B cell (primary cell): ENCODE measurements around the gene HGFAC. TPM values are rescaled to one million over a fixed set of nuclear protein-coding genes. Genes with fewer than 3 reads are reported as not detected.

ENCODE experiments used
- ATAC-seq: fragments of 200-7000 bp; cut with Tn5 transposase; one replicate; pipeline ENCODE4 v1.10.0; 2021; ENCODE audit warnings: low read depth, mild to moderate bottlenecking, moderate number of reproducible peaks, moderate library complexity
- CTCF ChIA-PET: fragments of 350-600 bp; sonication (Branson Sonifier 250); formaldehyde crosslinking; loops from one replicate; lab custom pipeline; 2021; ENCODE audit warnings: antibody characterized with exemption, inconsistent platforms; lab: Charles Lee
- POLR2A ChIA-PET: fragments of 350-600 bp; sonication (Branson Sonifier 250); formaldehyde crosslinking; loops from one replicate; lab custom pipeline; 2021; ENCODE audit warnings: antibody characterized with exemption; lab: Charles Lee
- DNase-seq: peaks from one replicate; pipeline ENCODE4 v3.0.0; 2013
- H2AFZ ChIP-seq: 2 replicates; pipeline ENCODE4 v1.6.1; 2012; ENCODE audit warnings: mild to moderate bottlenecking, low read depth, low read length; ENCODE audit not compliant: insufficient read depth, poor library complexity, severe bottlenecking
- H3K27ac ChIP-seq, 2 donors: 1 replicate in 1 of 2; 2 replicates in 1 of 2; pipeline ENCODE4 v1.5.1; 2012 to 2013; ENCODE audit warnings: low read length in 2 of 2, mild to moderate bottlenecking in 2 of 2, moderate library complexity in 1 of 2
- H3K27me3 ChIP-seq, 4 experiments: fragments of 200-600 bp in 1 of 4; sonication (generic) in 1 of 4; replicated peaks in 1 of 4; 1 replicate in 2 of 4; 2 replicates in 2 of 4; pipeline versions ENCODE4 v1.6.1 to v1.7.0; 2013 to 2016; ENCODE audit warnings: low read length in 3 of 4, mild to moderate bottlenecking in 2 of 4, mixed read lengths in 1 of 4, moderate library complexity in 1 of 4; ENCODE audit not compliant: insufficient read depth in 4 of 4, control insufficient read depth in 3 of 4; ENCODE audit errors: control extremely low read depth in 1 of 4
- H3K36me3 ChIP-seq, 2 experiments: replicated peaks in 1 of 2; 1 replicate in 1 of 2; 2 replicates in 1 of 2; pipeline versions ENCODE4 v1.6.1 to v1.7.1; 2013; ENCODE audit warnings: low read length in 1 of 2; ENCODE audit not compliant: insufficient read depth in 2 of 2, control insufficient read depth in 1 of 2; ENCODE audit errors: control extremely low read depth in 1 of 2, extremely low read depth in 1 of 2
- H3K4me1 ChIP-seq, 2 donors: fragments of 200-600 bp in 1 of 2; sonication (generic) in 1 of 2; 1 replicate in 1 of 2; 2 replicates in 1 of 2; pipeline versions ENCODE4 v1.5.1 to v1.6.1; 2013 to 2017; ENCODE audit warnings: low read length in 2 of 2; ENCODE audit not compliant: control insufficient read depth in 2 of 2, insufficient read depth in 2 of 2
- H3K4me2 ChIP-seq: replicated peaks from 2 replicates; pipeline ENCODE3; 2012; ENCODE audit warnings: mild to moderate bottlenecking, low read depth, low read length; ENCODE audit not compliant: poor library complexity, severe bottlenecking
- H3K4me3 ChIP-seq, 5 experiments: fragments of 200-600 bp in 1 of 5; sonication (generic) in 1 of 5; 1 replicate in 3 of 5; 2 replicates in 2 of 5; pipeline versions ENCODE4 v1.5.1 to v1.7.0; 2011 to 2016; ENCODE audit warnings: low read length in 4 of 5, mild to moderate bottlenecking in 4 of 5, low read depth in 2 of 5, control low read depth in 1 of 5, moderate library complexity in 1 of 5; ENCODE audit not compliant: insufficient read depth in 1 of 5; ENCODE audit errors: control extremely low read depth in 1 of 5, extremely low read depth in 1 of 5
- H3K79me2 ChIP-seq: fragments of 200-600 bp; sonication (generic); one replicate; pipeline ENCODE4 v1.6.0; 2016; ENCODE audit warnings: low read length; ENCODE audit not compliant: control insufficient read depth, insufficient read depth
- H3K9ac ChIP-seq: fragments of 200-600 bp; sonication (generic); 2 replicates; pipeline ENCODE4 v1.6.1; 2017; ENCODE audit warnings: mild to moderate bottlenecking, low read length, moderate library complexity
- H3K9me3 ChIP-seq, 3 donors: one replicate each; pipeline versions ENCODE4 v1.6.1 to v1.7.1; 2013; ENCODE audit warnings: low read length in 2 of 3; ENCODE audit not compliant: control insufficient read depth in 2 of 3, insufficient read depth in 1 of 3; ENCODE audit errors: control extremely low read depth in 1 of 3
- H4K20me1 ChIP-seq: 2 replicates; pipeline ENCODE4 v1.6.0; 2012; ENCODE audit warnings: mild to moderate bottlenecking, low read length; ENCODE audit not compliant: insufficient read depth, control insufficient read depth, poor library complexity, severe bottlenecking
- H3K27ac Mint-ChIP-seq: one replicate; pipeline ENCODE4 v1.8.0; 2021; ENCODE audit warnings: mixed read lengths
- H3K27me3 Mint-ChIP-seq: one replicate; pipeline ENCODE4 v1.8.0; 2021; ENCODE audit warnings: mixed read lengths
- H3K4me1 Mint-ChIP-seq: one replicate; pipeline ENCODE4 v1.8.0; 2021; ENCODE audit warnings: mixed read lengths
- H3K4me3 Mint-ChIP-seq: one replicate; pipeline ENCODE4 v1.8.0; 2021; ENCODE audit warnings: mixed read lengths
- H3K9me3 Mint-ChIP-seq: one replicate; pipeline ENCODE4 v1.8.0; 2022; ENCODE audit warnings: mixed read lengths; ENCODE audit not compliant: insufficient read depth
- EZH2 ChIP-seq: IDR thresholded peaks from 2 replicates; pipeline ENCODE4 v1.6.1; 2012; ENCODE audit warnings: borderline replicate concordance, low read depth, mild to moderate bottlenecking, moderate library complexity, low read length; ENCODE audit not compliant: insufficient read depth, poor library complexity, severe bottlenecking
- WGBS: methylation state at CpG from one replicate; pipeline ENCODE4 v1.1.5; 2013; ENCODE audit warnings: missing lambda C conversion rate; ENCODE audit not compliant: insufficient coverage; 5-methylcytosine and 5-hydroxymethylcytosine counted together
- intact Hi-C: fragments of 100-400 bp; cut with micrococcal nuclease; formaldehyde crosslinking; loops from one replicate; pipeline ENCODE4 v1.10.0; 2022
- polyA plus RNA-seq: library from polyadenylated mRNA; depleted of rRNA; stranded (reverse); fragments of >200 nt; gene quantifications from 2 replicates; pipeline ENCODE4 v1.2.3, GENCODE V29; 2012
- total RNA-seq, 2 donors: library from RNA; stranded (reverse); fragments of 120-200 nt in 1 of 2; gene quantifications; 1 replicate in 1 of 2; 2 replicates in 1 of 2; pipeline versions ENCODE4 v1.2.3 to v1.2.4, GENCODE V29; 2013 to 2022
- TF ChIP-seq, protein P1 (sequence below): fragments of 200-600 bp; IDR thresholded peaks from one replicate; pipeline ENCODE4 v1.8.0; 2022; ENCODE audit warnings: antibody characterized with exemption, mild to moderate bottlenecking

The HGFAC gene
- total and polyA plus RNA-seq, 2 donors (not counting 1 experiment from before 2014, with no cell fraction given), result not detected

DNA sequence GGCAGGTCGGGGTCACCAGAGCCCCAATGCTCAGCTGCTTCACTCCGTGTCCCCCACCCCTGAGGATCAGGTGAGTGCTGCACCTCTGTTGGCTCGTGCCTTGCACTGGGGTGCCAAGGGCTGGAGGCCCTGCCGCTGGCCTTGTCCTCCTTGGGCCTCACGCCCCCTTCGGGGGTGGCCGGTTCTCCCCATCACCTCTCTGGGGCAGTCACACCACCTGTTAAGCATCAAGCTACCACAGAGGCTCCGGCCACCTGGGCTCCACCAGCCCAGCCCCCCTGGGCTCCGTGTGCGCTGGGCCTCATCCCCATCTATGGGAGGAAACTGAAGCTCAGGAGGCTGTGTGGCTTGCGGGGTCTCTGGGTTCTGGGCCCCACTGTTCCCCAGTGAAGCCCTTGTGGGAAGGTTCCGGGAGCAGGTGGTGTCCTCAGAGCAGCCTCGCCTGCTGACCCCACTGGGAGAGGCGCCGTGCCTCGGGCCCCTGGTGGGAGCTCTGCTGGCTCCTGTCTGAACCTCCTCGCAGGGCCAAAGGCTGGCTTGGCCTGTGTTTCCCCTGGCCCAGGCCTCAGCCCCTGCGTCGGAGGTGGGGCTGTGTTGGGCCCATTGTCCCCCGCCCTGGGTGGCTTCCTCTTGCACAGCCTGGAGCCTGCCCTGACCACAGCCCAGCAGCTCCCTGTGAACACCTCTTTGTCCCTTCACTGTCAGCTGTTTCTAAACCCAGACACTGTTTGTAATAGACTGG lies 52.1 kb downstream of the HGFAC start:
- 71% methylated on average over 20 of the region's 20 CpGs for WGBS
- H3K9me3 ChIP-seq, result no peaks in the 10 kb centered on the region
- CTCF ChIA-PET, result interaction anchor here (1.0 kb wide), 1 partner anchor 13 kb away, joined by 5 read pairs; no protein-coding TSS in a partner anchor
- Mint-ChIP-seq H3K27ac (no peak overlapping the region), H3K4me3 (no peak overlapping the region), H3K9me3 (no peaks in the 10 kb centered on the region), H3K27me3 (no peaks in the 10 kb centered on the region), H3K4me1 (peaks cover 11% of the 10 kb centered on the region)
- H3K4me1 ChIP-seq, result peaks cover 0 to 5% of the 10 kb centered on the region in 2 donors
- H3K79me2 ChIP-seq, result peaks cover 3% of the 10 kb centered on the region
- no peak overlapping the region for H3K9ac ChIP-seq
- intact Hi-C loops, result no loop called here
- no peak overlapping the region for H2AFZ ChIP-seq
- no peak for ATAC-seq
- no peak overlapping the region for H3K27ac ChIP-seq
- POLR2A ChIA-PET, result no interaction called here
- H3K27me3 ChIP-seq, result no peaks in the 10 kb centered on the region
- peaks cover 0 to 25% of the 10 kb centered on the region in 2 experiments for H3K36me3 ChIP-seq
- TF ChIP-seq EZH2, result no peak
- TF ChIP-seq, protein P1, sequence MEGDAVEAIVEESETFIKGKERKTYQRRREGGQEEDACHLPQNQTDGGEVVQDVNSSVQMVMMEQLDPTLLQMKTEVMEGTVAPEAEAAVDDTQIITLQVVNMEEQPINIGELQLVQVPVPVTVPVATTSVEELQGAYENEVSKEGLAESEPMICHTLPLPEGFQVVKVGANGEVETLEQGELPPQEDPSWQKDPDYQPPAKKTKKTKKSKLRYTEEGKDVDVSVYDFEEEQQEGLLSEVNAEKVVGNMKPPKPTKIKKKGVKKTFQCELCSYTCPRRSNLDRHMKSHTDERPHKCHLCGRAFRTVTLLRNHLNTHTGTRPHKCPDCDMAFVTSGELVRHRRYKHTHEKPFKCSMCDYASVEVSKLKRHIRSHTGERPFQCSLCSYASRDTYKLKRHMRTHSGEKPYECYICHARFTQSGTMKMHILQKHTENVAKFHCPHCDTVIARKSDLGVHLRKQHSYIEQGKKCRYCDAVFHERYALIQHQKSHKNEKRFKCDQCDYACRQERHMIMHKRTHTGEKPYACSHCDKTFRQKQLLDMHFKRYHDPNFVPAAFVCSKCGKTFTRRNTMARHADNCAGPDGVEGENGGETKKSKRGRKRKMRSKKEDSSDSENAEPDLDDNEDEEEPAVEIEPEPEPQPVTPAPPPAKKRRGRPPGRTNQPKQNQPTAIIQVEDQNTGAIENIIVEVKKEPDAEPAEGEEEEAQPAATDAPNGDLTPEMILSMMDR, result no peak
- no peak overlapping the region for H3K4me3 ChIP-seq
- H4K20me1 ChIP-seq, result peaks cover 10% of the 10 kb centered on the region
- H3K4me2 ChIP-seq, result no peak overlapping the region
- no peak for DNase-seq

DNA sequence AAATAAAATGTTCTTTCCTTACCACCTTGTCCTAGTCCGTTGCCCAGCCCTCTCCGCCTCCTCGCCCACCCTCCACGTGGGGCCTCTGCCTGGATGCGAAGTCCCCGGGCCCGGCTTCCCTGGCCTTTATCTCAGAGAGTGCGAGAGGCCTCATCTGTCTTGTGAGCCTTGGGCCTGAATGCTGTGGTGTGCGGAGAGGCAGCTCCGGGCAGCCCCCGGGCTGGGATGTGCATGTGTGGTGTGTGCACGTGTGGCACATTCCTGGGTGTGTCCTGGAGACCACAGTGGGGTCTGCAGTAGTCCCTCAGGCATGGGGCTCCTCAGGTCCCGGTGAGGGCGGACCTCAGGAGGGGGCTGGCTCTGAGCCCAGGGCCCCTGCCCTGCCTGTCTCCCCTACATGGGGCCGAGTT lies 52.7 kb downstream of the HGFAC start:
- peaks cover 0 to 25% of the 10 kb centered on the region in 2 experiments for H3K36me3 ChIP-seq
- no peaks in the 10 kb centered on the region for H3K9me3 ChIP-seq
- intact Hi-C loops, result no loop called here
- peaks cover 6% of the 10 kb centered on the region for H3K4me1 Mint-ChIP-seq
- peaks cover 5% of the 10 kb centered on the region for H4K20me1 ChIP-seq
- H3K4me2 ChIP-seq, result no peak overlapping the region
- no peaks in the 10 kb centered on the region for H3K4me1 ChIP-seq
- DNase-seq (no peak), ATAC-seq (no peak)
- POLR2A ChIA-PET, result no interaction called here
- no peak overlapping the region for H3K27ac ChIP-seq
- H3K79me2 ChIP-seq, result peaks cover 3% of the 10 kb centered on the region
- H3K27me3 Mint-ChIP-seq, result no peaks in the 10 kb centered on the region
- no peak overlapping the region for H2AFZ ChIP-seq
- CTCF ChIA-PET, result interaction anchor here (1.0 kb wide), 1 partner anchor 13 kb away, joined by 5 read pairs; no protein-coding TSS in a partner anchor
- TF ChIP-seq, protein P1, result no peak
- no peak for TF ChIP-seq EZH2
- H3K27ac Mint-ChIP-seq, result no peak overlapping the region
- no peak overlapping the region for H3K9ac ChIP-seq
- no peak overlapping the region for H3K4me3 Mint-ChIP-seq
- 61% methylated on average over 15 of the region's 15 CpGs for WGBS
- no peaks in the 10 kb centered on the region for H3K27me3 ChIP-seq
- H3K4me3 ChIP-seq, result no peak overlapping the region
- no peaks in the 10 kb centered on the region for H3K9me3 Mint-ChIP-seq
